GM19455 (cell line): Measurements from ENCODE around the gene CTDSP1.

Experiments used
- ATAC-seq: cut with Tn5 transposase; IDR thresholded peaks from one replicate; pipeline ENCODE4 v1.9.1; 2021; ENCODE audit not compliant: unreplicated experiment

The CTDSP1 gene

DNA sequence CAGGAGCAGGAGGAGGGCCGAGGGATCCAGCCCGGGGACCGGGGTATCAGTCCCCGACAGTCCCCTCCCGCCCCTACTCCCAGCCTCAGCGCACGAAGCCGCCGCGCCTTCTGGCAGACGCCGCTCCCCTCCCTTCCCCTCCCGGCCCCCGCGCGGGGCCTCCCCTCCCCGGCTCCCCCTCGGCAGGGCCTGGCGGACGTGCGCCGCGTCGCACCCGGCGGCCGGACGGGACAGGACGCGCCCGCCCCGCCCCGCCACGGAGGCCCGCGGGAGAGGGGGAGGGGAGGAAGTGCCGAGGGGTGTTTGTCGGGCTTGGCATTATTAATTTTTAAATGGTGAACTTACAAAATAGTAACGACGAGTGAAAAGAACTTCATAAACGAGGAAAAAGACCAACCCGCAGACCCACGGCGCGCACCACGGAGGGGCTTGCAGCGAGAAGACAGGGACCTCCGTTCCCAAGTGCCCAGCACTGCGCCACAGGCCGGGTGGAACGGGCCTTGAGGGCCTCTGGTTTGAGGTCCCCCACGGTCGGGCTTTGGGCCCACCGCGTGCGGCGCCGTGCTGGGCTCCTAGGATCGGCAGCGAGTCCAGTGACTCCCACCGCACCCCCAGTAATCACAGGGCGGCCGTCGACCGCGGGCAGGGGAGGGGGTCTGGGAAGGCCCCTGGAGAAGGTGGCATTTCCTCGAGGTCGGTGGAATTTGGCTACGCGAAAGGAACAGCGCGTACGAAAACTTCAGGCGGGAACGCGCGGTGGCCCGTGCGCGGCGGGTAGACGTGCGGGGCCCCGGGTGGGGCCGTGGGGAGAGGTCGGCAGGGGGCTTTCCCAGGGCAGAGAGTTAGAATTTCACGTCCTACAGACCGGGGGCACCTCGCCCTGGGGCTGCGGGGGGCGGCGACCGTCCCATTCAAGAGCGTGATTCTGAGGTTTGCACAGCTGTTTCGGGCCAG, 954 bp upstream of the CTDSP1 start:
- peak; percentile 16 for ATAC-seq

DNA sequence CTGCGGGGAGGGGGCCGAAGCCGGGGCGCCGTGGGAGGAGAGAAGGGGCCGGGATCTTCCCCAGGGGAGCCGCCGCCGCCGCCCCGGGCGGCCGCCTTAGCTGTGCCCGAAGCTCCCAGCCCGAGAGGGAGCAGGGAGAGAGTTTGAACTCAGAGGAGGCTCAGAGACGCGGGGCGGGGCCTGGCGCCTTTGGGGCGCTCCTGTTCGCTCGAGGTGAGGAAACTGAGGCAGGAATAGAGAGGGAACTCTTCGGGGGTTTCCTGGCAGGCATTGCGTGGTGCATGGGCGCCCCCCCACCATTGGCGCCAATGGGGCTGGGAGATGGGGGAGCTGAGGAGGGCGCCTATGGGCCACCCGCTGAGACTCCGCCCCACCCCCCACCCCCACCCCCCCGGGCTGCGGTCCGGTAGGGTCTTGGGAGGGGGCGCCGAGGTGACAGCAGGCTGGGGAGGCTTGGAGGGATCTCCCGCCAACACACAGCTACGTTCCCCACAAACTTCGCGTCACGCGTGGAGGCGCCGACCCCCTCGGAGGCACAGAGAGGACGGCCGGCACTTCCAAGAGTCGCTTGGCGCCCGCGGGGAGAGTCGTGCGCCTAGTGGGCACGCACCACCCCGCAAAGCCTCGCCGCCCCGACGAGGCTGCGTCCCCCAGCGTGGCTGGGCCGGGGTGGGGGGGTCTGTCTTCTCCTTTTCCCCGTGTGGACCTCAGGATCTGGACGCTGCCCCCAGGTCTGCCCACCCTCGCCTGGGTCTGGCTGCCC, 680 bp downstream of the CTDSP1 start:
- ATAC-seq = no peak

DNA sequence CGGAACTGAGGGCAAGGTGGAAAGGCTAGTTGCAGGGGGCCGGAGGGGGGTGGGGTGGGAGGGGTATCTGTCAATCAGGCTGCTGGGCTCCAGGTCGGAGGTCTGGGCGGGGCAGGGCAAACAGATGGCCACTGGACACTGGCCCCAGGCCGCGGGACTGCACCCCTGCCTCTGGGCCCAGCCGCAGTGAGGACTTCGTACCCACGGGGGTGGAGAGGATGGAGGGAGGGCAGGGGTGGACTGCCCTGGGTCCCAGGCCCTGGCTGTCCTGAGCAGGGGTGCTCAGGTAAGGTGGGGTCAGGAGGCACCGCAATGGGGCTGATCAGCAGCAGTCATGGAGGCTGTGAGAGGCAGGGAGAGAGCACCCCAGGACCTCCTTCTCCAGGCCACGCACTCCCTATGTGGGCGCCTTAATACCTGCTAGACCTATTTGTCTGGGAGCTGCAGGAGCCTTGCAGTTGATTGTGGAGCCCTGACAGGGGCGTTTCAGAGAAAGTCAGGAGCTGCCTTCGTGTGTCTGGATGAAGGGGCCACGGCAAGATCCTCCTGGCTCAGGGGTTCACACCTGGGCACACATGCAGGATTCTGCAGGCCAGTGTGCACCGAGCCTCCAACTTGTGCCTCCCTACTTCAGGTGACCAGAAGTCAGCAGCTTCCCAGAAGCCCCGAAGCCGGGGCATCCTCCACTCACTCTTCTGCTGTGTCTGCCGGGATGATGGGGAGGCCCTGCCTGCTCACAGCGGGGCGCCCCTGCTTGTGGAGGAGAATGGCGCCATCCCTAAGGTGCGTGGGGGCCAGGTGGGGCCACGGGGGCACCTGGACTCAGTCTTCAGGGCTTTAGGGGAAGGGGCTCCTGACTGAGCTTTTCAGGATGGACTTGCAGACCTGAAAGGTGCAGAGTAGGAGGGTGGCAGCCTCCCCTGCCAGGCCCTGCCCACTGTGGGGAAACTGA, 1.5 kb downstream of the CTDSP1 start:
- ATAC-seq = no peak

DNA sequence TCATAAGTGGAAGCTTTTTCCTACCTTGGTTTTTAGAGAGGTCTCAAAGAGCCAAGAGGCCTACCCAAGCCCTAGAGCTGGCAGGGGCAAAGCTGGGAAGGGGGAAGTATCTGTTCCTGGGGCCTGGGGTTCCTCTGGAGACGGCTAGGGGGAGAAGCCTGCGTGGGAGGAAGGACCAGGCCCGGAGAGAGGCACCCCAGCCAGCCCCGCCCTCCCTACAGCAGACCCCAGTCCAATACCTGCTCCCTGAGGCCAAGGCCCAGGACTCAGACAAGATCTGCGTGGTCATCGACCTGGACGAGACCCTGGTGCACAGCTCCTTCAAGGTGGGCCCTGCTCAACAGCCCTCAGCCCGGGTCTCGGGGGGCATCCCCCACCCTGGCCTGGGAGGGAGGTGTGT, 2.2 kb downstream of the CTDSP1 start:
- no peak for ATAC-seq

DNA sequence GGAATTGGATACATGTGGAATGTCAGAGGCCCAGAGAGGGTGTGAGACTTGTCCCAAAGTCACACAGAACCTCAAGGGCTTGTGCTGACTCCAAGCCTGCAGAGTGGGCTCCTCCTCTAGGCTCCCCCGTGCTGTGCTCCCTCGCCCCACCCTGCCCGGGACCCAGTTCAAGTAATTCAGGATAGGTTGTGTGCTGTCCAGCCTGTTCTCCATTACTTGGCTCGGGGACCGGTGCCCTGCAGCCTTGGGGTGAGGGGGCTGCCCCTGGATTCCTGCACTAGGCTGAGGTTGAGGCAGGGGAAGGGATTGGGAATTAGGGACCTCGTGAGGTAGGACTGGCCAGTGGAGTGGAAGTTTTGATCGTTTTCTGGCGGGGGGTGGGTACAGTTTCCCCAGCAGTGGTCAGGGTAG, 2.8 kb downstream of the CTDSP1 start:
- ATAC-seq = no peak

DNA sequence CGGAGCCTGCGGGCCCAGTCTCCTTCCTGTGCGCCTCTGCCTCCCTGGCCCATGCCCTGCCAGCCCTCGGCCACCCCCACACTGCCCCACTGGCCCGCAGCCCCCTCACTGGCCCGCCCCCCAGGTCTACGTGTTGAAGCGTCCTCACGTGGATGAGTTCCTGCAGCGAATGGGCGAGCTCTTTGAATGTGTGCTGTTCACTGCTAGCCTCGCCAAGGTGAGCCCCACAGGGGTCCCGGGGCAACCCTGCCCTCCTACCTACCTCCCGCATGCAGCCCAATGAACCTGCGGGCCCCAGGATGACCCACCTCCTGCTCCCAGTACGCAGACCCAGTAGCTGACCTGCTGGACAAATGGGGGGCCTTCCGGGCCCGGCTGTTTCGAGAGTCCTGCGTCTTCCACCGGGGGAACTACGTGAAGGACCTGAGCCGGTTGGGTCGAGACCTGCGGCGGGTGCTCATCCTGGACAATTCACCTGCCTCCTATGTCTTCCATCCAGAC, 3.3 kb downstream of the CTDSP1 start:
- ATAC-seq = no peak

DNA sequence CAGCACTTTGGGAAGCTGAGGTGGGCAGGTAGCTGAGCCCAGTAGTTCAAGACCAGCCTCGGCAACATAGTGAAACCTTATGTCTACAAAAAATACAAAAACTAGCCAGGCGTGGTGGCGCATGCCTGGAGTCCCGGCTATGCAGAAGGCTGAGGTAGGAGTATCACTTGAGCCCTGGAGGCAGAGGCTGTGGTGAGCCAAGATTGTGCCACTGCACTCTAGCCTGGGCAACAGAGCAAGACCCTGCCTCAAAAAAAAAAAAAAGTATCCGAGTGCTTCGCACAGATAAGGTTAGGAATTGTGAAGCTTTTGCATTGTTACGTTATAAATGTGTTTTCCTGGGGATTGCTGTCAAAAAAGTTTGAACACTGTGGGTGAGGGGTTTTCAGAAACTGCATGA, 4.1 kb downstream of the CTDSP1 start:
- ATAC-seq = no peak

DNA sequence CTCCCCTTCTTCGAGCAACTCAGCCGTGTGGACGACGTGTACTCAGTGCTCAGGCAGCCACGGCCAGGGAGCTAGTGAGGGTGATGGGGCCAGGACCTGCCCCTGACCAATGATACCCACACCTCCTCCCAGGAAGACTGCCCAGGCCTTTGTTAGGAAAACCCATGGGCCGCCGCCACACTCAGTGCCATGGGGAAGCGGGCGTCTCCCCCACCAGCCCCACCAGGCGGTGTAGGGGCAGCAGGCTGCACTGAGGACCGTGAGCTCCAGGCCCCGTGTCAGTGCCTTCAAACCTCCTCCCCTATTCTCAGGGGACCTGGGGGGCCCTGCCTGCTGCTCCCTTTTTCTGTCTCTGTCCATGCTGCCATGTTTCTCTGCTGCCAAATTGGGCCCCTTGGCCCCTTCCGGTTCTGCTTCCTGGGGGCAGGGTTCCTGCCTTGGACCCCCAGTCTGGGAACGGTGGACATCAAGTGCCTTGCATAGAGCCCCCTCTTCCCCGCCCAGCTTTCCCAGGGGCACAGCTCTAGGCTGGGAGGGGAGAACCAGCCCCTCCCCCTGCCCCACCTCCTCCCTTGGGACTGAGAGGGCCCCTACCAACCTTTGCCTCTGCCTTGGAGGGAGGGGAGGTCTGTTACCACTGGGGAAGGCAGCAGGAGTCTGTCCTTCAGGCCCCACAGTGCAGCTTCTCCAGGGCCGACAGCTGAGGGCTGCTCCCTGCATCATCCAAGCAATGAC, 4.8 kb downstream of the CTDSP1 start:
- no peak for ATAC-seq

DNA sequence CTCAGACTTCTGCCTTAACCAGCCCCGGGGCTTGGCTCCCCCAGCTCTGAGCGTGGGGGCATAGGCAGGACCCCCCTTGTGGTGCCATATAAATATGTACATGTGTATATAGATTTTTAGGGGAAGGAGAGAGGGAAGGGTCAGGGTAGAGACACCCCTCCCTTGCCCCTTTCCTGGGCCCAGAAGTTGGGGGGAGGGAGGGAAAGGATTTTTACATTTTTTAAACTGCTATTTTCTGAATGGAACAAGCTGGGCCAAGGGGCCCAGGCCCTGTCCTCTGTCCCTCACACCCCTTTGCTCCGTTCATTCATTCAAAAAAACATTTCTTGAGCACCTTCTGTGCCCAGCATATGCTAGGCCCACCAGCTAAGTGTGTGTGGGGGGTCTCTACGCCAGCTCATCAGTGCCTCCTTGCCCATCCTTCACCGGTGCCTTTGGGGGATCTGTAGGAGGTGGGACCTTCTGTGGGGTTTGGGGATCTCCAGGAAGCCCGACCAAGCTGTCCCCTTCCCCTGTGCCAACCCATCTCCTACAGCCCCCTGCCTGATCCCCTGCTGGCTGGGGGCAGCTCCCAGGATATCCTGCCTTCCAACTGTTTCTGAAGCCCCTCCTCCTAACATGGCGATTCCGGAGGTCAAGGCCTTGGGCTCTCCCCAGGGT, 5.5 kb downstream of the CTDSP1 start:
- no peak for ATAC-seq

DNA sequence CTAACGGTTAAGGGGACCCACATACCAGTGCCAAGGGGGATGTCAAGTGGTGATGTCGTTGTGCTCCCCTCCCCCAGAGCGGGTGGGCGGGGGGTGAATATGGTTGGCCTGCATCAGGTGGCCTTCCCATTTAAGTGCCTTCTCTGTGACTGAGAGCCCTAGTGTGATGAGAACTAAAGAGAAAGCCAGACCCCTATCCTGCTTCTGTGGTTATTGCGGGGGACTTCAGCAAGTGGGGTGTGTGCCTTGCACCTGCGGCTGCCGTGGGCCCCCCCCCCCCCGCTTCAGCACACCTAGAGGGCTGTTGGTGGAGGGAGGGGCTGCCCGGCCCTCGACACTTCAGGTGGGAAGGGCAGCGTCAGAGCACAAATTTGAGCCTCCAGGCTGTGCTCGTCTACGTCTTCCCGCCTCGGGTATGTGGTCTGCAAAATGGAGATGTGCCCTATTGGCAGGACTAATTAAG, 6.1 kb downstream of the CTDSP1 start:
- peak; percentile 27 for ATAC-seq

DNA sequence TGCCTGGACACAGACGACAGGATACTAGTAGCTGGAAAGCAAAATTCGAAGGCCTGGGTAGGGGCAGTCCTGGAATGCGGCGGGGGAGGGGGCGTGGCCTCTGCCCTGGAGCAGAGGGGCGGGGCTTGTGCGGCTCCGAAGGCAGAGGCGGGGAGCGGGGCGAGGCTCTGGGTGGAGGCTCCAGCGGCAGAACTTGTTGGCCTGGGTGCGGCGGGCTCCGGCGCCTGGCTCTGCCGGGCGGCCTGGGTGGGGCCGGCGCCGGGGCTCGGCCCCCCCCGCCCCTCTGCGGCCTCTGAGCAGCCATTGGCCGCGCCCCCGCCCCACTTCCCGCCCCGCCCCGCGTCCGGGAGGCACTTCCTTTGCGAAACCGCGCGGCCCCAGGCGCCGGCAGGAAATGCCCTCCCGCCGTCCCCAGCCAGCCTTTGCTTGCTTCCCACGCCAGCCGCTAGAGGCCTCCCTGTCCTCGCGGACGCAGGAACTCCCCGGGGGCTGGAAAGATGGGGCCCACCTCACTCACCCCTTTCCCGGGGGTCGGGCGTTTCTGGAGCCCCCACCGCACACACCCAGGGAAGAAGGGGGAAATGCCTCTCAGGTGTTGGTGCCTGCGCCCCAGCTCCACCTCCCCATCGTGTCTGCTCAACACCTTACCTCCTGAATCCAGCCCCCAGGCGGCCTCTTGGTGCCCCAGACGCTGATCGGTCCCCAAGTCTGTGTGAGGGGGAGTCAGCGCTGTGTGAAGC, 6.7 kb downstream of the CTDSP1 start:
- peak; percentile 79 for ATAC-seq

DNA sequence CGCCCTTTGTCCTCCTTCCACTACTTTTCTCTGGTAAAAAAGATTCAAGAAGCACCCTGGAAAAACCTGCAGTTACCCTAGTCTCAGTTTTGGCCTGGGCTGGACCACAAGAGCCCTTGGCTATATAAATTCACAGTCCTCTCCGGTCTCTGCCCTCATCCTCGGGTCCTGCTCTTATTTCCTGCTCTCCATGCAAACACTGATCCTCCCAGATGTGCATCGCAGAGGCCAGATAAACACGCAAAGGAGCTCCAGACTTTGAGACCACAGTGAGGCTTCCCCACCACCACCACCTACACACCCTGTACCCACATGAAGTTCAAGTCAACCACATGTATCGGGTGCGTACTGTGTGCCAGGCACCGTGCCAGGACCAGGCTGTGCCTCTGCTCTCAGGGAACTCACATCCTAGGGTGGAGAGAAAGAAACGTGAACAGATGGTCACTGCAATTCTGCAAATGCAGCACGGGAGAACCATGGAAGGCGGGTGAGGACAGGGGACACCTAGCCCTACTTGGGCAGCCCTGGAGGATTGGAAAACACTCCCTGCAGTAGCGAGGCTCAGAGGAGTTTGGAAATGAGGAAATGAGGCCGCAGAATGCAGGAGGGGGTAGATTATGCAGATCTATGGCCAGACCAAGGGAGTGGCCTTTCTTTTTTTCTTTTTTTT, 7.4 kb downstream of the CTDSP1 start:
- ATAC-seq = peak; percentile 4

DNA sequence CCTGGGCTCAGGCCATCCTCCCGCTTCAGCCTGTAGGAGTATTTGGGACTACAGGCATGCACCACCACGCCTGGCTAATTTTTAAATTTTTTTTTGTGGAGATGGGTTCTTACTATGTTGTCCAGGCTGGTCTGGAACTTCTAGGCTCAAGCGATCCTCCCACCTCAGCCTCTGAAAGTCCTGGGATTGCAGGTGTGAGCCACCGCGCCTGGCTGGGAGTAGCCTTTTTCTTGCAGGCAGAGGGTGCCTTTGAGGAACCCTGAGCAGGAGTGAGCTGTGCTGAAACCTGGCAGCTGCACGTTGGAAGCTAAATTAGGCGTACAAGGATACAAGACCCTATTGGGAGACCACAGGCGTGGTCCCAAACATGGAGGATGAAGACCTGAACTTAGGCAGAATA, 8.0 kb downstream of the CTDSP1 start:
- no peak for ATAC-seq

DNA sequence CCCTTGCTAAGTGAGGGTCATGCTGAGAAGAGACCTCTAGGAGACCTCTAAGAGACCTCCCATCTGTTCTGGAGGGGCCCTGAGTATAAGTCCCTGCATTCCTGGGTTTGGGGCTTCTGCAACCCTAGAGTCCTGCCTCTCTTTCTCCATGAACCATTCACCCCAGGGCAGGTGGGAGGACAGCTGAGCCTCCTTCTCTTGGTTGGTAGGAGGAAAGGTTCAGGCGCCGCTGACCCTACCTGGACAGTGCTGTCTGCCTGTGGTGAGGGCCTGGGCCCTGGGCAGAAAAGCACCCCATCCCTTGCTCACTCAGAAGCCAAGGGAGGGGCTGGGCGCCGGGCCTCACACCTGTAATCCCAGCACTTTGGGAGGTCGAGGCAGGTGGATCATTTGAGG, 18.7 kb downstream of the CTDSP1 start:
- no peak for ATAC-seq

DNA sequence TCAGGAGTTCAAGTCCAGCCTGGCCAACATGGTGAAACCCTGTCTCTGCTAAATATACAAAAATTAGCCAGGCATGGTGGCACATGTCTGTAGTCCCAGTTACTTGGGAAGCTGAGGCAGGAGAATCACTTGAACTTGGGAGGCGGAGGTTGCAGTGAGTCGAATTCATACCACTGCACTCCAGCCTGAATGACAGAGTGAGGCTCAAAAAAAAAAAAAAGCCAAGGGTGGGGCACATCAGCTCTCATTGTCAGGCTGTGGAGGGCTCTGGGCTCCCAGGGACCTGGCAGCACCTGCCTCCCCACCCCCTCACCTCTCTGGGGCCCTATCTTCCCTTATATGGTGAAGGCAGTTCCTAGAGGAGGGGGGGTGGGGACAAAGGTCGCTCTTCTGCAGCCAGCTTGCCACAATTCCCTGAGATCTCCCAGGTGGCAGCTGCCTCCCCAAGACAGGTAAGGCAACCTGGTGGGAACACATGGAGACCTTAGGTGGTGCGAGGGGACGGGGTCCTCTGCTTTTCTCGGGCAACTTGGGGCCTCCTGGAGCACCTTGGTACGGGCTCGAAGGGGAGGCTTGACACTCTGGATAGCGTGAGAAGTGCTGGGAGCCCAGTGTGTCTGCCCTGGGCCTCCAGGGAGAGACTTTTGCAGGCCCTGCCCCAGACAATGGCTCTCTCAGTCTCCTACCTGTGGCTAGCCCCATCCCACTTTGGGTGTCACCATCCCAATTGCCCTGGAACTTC, 19.2 kb downstream of the CTDSP1 start, which contains the start of gene VIL1:
Gene VIL1, plus strand, starts transcription at position 407 of the 742 bp plus-strand sequence. CDS start 4,656 bp downstream, outside the sequence.
- ATAC-seq = no peak

DNA sequence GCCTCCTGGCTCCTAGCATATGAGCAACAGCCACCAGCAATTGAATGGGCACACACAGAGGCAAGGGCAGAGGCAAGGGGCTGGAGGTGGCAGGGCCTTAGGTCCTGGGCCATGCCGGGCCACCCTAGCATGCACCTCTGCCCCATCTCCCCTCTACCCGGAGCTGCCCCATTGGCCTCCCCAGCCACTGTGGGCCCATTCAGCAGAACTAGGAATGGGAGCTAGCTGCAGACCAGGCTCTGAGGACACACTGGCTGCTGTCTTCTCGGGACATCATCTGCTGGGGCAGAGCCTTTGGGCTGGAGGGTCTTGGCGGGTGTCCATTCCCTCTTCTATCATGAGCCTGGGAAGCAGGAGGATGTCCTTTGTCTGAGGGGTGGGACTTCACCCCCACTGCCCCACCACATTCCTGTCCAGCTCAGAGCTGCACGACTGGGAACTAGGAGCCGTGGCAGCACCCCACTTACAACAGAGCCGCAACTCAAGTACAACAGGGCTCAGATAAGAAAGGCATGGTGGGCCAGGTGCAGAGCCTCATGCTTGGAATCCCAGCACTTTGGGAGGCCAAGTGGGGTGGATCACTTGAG, 20.1 kb downstream of the CTDSP1 start:
- no peak for ATAC-seq

DNA sequence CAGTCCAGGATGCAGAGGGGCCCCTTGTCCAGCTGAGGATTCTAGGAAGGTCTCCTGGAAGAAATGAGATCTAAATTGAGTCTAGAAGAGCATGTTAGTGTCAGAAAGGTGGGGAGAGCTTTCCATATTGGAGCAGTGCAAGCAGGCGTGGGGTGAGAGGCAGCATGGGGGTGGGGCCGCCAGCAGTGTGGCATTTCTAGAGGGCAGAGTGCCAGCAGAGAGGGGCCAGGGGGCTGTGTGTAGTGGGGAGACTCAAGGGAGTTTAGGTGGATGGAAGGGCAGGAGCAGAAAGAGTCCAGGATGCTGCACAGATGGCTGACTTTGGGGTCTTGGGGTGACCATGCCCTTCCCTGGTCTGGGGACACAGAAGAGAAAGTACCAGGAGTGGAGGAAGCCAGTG, 21.4 kb downstream of the CTDSP1 start:
- ATAC-seq = no peak
